AG09309 (cell line): ENCODE data around the gene SLC49A3.

ENCODE experiments used
- DNase-seq: peaks from one replicate; pipeline ENCODE4 v3.0.0-alpha.2; 2010; ENCODE audit warnings: low read depth
- H3K4me3 ChIP-seq: 2 replicates; pipeline ENCODE4 v1.5.1; 2011; ENCODE audit warnings: mild to moderate bottlenecking, low read depth, low read length, moderate library complexity; ENCODE audit not compliant: control insufficient read depth
- TF ChIP-seq, protein P1 (sequence below): IDR thresholded peaks from 2 replicates; pipeline ENCODE4 v1.5.1; 2011; ENCODE audit warnings: mild to moderate bottlenecking, low read depth, low read length, inconsistent platforms; ENCODE audit not compliant: insufficient read depth, control insufficient read depth; ENCODE audit errors: missing control alignments

SLC49A3 gene

DNA sequence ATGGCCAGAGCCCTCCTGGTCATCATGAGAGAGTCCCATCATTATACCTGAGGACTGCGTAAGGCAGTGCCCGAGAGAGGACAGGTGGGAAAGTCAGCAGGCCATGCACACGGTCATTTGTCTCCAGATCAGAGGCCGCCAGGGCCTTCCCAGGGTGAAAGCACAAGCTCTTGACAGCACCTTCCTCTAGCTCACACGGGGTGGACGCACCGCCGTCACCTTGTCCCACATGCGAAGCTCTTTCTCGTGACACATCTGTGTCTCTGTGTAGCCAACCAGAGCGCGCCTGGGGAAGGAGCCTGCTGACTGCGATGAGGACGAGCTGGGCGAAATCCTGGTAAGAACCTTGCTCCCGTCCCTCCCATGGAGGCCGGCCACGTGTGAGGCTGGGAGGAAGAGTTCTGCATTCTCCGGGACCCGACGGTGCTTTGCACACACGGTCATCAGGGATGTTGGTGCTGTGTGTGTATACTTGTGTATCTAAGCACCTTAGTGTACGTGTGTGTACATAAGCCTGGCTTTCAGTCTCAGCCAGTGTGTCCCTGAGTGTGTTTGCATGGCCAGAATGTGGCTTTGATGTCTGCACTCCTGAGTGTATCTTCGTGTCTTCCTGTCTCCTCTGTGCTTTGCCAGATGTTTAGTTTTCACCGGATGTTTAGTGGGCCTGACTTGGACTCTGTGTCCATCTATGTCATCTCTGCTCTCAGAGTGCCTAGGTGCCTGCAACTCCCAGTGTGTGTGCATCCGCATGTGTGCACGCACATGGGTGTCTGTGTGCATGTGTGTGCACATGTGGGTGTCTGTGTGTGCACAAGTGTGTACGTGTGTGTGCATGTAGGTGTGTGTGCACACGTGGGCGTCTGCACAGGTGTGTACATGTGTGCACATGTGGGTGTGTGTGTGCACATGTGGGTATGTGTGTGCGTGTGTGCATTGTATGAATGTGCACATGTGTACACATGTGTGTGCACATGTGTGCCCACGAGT is 30.0 kb downstream of the SLC49A3 start:
- no peak overlapping the region for H3K4me3 ChIP-seq
- DNase-seq, result no peak
- TF ChIP-seq, protein P1, sequence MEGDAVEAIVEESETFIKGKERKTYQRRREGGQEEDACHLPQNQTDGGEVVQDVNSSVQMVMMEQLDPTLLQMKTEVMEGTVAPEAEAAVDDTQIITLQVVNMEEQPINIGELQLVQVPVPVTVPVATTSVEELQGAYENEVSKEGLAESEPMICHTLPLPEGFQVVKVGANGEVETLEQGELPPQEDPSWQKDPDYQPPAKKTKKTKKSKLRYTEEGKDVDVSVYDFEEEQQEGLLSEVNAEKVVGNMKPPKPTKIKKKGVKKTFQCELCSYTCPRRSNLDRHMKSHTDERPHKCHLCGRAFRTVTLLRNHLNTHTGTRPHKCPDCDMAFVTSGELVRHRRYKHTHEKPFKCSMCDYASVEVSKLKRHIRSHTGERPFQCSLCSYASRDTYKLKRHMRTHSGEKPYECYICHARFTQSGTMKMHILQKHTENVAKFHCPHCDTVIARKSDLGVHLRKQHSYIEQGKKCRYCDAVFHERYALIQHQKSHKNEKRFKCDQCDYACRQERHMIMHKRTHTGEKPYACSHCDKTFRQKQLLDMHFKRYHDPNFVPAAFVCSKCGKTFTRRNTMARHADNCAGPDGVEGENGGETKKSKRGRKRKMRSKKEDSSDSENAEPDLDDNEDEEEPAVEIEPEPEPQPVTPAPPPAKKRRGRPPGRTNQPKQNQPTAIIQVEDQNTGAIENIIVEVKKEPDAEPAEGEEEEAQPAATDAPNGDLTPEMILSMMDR, result no peak

DNA sequence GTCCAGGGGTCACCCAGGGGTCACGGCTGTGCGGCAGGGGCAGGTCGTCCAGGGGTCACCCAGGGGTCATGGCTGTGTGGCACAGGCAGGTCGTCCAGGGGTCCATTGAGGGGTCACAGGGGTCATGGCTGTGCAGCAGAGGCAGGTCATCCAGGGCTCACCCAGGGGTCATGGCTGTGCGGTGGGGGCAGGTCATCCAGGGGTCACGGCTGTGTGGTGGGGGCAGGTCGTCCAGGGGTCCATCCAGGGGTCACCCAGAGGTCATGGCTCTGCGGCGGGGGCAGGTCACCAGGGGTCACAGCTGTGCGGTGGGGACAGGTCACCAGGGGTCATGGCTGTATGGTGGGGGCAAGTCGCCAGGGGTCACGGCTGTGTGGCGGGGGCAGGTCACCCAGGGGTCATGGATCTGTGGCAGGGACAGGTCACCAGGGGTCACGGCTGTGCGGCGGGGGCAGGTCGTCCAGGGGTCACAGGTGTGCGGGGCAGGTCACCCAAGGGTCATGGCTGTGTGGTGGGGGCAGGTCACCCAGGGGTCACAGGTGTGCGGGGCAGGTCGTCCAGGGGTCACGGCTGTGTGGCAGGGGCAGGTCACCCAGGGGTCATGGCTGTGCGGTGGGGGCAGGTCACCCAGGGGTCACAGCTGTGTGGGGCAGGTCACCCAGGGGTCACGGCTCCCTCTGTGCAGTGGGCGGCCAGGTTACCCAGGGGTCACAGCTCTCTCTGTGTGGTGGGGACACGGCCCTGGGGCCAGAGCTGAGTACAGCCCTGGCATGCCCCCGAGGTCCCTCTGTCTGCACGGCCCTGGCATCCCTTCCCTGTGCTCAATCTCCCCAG is 30.9 kb downstream of the SLC49A3 start:
- no peak overlapping the region for H3K4me3 ChIP-seq

DNA sequence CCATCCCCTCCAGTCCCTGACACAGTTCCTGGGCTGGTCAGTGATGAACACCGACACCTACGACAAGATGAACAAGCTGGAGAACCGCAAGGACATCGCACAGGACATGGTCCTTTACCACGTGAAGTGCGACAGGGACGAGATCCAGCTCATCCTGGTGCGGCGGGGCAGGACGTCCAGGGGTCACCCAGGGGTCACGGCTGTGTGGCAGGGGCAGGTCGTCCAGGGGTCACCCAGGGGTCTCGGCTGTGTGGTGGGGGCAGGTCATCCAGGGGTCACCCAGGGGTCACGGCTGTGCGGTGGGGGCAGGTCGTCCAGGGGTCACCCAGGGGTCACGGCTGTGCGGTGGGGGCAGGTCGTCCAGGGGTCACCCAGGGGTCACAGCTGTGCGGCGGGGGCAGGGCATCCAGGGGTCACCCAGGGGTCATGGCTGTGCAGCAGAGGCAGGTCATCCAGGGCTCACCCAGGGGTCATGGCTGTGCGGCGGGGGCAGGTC is 31.6 kb downstream of the SLC49A3 start:
- TF ChIP-seq, protein P1, result no peak
- no peak for DNase-seq
- H3K4me3 ChIP-seq, result no peak overlapping the region

More for the DNA sequence above, 30.9 kb downstream of the SLC49A3 start:
- TF ChIP-seq, protein P1, result no peak
- no peak for DNase-seq

DNA sequence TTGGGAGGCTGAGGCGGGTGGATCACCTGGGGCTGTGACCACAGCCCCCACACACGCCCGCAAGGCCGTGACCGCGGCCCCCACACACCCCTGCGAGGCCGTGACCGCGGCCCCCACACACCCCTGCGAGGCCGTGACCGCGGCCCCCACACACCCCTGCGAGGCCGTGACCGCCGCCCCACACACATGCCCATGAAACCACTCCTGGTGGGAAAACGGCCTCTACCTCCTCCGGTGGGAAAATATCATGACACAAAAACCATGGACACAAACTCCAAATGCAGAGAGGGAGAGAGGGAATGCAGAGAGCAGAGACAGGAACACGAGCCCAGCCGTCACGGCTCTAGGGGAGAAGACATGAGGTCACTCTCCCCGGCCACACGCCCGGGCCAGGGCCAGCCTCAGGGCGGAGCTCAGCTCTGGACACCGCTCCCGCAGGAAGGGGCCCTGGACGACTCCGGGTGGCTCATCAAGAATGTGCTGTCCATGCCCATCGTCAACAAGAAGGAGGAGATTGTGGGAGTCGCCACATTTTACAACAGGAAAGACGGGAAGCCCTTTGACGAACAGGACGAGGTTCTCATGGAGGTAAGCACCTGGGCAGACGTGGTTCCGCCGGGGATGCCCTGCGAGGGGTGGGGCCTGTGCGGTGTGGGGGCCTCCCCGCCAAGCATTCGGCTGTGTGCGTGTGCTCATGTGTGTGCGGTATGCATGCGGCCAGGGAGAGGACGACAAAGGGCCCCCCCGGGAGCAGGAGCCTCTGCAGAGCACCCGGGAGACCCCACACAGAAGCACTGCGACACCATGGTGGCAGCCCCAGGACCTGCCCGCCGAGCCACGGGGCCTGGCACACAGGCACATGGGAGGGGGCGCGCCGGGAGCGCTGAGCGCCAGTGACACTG is 32.3 kb downstream of the SLC49A3 start:
- no peak for DNase-seq
- TF ChIP-seq, protein P1, result no peak

DNA sequence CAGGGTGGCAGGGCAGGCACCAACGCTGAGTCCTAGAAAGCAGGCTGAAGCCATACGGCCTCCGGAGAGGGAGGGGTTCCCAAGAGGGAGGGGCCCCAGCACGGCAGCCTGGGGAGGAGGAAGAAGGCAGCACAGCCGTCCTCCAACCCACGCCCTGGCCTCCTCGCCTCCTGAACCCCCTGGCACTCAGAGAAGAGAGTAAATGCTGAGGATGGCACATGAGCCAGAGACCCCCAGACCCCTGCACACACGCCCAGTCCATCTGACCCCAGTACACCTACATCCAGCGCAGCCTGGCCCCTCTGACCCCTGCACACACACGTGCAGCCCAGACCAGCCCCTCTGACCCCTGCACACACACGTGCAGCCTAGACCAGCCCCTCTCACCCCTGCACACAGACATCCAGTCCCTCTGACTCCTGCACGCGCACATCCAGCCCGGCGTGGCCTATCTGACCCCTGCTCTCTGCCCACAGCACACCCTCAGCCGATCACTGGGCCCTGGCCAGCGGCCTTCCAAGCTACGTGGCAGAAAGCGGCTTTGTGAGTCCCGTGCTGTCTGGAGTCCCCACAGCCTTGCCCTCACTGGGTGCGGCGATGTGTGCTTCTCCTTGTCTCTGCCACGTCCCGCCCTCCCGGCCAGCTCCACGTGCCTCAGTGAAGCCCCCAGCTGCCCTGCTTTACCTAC is 33.3 kb downstream of the SLC49A3 start:
- no peak overlapping the region for H3K4me3 ChIP-seq
- TF ChIP-seq, protein P1, result no peak
- no peak for DNase-seq

More for the DNA sequence above, 32.3 kb downstream of the SLC49A3 start:
- no peak overlapping the region for H3K4me3 ChIP-seq
